Frontal cortex (tissue), 4 donors: Measurements from ENCODE around the gene LPCAT1. TPM values are rescaled to one million over a fixed set of nuclear protein-coding genes. Genes with fewer than 3 reads are reported as not detected.
"Not testable (repeated sequence)": the region's sequence is repeated elsewhere in the genome, so short reads cannot be mapped to it uniquely, and the experiment has no call there.

ENCODE experiments used
- DNase-seq, 2 donors: peaks; one replicate each; pipeline ENCODE4 v3.0.0; 2012; ENCODE audit warnings: low spot score in 2 of 2
- FAIRE-seq: peaks from 2 replicates; lab custom pipeline; 2012; peaks lifted over from hg19 to GRCh38; lab: Jason Lieb, UNC
- total RNA-seq: library from RNA; depleted of rRNA; stranded (reverse); fragments of >200 nt; gene quantifications from one replicate; pipeline ENCODE4 v1.2.3, GENCODE V29; 2014
- donor health status: control.
- donor health status: control.
- donor health status: control.

Gene LPCAT1
- total RNA-seq, 1 donor from 2014 or later = 127 TPM

DNA sequence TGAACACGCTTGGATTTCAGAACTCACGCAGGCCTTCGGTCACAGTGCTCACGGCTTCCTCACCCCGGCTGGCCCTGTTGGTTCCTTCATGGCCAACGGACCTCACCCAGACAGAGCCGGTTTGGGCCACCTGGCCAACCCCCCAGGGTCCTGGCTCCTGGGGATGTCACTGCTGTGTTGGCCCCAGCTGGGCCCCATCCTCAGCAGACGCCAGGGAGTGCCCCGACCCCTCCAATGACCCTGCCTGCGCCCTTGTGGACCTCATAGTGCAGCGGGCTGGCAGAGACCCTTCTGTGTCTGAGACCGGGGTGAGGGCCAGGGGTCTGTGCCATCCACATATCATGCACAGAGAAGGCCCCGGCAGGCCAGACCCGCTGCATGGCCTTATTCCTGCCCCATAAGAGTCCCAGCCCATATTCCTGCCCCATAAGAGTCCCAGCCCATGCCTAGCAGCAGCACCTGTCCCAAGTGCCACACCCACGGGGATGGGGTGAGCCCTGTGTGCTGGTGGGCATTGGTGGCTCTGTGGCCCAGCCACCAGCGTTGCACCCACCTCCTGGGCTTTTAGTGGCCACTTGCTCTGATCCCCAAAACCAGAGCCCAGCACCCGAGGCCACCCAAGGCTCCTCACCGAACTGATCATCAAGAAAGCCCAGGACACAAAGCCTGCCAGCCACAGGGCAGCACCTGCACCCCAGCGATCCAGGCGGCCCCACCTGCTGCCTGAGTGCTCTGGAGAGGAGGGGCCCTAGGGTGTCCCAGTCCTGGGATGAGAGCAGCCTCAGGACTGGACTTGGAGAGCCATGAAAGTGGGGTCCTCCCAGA, 1.3 kb upstream of the LPCAT1 start:
- DNase-seq = no peak
- FAIRE-seq = no peak

DNA sequence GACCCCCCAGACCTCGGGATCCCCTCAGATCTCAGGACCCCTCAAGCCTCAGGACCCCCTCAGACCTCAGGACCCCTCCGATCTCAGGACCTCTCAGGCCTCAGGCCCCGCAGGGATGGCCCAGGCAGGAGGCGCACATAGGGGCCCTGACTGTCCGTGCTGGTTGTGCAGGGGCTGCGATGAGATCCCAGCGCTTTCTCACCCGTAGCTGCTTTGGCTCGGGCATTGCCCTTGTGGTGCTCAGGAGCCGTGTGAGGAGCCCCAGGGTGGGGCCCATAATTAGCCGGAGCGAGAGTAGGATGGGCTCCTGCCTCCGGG, 680 bp upstream of the LPCAT1 start:
- DNase-seq (no peak), FAIRE-seq (no peak)

DNA sequence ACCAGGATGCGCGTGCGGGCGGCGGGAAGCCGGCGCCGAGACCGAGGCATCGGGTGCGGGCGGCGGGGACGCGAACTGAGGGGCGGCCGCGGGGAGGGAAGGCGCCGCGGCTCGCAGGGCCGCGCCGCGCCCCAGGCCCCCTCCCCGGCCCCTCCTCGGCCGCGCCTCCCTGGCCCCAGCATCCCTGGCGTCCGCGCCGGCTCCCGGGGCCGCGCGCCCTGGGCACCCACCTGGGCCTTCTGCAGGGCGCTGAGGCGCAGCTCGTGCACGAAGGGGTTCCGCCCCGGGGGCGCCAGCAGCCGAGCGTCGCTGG, 324 bp downstream of the LPCAT1 start:
- DNase-seq = no peak
- FAIRE-seq = no peak

DNA sequence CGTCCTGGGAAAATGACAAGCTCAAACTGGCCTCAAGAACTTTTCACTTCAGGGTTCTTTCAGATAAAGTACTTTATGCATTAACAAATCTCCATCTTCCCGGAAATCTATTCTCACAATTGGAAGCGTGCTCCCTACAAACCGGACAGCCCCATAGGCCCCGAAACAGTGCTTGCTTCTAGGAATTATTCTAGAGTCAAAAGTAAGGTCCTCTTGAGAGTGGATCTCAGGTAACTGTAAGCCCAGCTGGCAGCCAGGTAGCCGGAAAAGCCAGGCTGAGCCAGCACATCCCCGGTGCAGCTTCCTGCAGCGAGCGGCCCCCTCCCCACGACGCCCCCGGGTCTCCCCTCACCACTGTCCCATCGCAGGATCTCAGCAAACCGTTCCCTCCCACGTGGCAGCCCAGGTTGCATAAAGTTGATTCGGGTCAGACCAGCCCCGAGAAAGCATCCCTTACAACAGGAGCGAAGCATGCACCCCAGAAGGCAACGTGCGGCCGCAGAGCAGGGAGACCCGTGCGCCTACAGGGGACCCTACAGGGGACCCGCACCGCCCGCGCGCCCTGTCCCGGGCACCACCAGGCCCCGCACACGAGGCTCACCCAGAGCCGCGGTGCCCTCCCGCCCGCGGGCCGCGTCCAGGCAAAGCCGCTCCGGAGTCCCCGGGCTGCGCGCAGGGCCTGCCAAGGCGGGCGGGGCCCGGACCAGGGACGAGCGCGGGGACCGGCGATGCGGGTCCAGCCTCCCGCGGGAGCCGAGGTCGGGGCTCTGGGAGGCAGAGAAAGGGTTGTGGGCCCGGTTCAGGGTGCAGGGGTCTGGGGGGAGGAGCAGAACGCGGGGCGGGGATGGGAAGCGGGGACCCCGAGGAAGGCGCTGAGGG, 920 bp downstream of the LPCAT1 start:
- FAIRE-seq (no peak), DNase-seq (no peak)

DNA sequence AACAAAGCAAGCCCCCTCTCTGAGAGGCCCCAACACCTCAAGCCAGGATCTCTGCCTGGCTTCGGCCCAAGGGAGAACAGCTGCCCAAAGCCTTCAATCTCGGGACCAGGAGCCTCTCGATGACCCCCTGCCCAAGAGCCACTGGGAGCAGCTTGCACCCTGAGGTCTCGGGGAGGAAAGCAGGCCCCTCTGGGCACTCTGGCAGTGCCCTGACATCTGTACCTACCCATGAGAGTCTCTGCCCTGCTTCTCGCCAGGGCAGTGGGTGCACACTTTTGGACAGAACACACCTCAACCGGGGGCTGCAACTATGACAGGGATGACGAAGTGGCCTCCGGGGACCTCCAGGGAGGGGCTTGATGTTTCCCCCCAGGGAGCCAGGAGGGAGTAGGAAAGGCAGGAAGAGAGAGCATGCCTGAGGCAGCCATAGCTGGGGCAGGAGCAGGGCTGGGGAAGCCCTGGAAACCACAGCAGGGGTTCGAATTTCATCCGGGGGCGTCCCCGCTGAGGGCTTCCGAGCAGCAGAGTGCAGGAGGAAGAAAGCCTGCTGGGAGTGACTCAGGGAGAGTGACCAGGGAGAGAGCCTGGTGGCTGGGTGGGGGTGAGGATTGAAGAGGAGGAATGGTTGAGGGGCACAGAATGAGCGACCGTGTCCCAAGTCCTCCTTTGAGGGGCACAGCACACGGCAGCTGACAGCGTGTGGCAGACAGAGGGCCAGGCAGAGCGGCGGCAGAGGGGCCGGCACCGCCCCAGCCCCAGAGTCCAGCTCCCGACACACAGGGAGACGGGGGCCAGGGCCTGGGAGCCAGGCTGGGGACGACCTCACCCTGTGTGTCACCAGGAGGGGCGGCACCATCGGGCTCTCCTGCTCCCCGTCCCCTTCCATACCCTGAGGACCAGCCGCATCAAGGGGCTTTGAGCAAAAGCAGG, 1.8 kb downstream of the LPCAT1 start:
- DNase-seq = no peak

DNA sequence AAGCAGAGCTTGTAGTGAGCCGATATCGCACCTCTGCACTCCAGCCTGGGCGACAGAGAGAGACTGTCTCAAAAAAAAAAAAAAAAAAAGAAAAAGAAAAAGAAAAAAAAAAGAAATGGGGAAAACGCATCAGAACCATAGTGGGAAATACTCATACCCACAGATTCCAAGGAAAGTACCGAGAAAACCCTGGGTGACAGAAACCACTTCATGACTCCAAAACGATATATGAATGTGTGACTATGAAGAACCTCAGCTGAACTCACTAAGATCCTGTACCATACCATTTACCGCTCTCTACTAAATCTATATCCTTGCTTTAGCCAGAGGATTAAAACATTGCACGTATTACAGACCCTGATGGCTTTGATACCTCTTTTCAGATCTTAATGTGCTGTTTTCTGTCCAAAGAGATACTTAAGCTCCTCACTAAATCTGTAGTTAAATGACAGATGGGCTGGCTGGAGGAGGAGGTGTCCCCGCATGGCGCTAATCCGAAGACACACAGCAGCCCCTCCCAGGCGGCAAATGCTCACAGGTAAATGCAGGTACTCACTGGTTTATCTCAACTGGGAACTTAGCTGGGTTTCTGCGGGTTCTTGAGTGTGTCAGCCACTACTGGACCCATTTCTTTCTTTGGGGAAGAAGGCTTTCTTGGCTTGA, 2.8 kb downstream of the LPCAT1 start:
- DNase-seq = no peak
- FAIRE-seq = no peak

More for the DNA sequence above, 1.8 kb downstream of the LPCAT1 start:
- FAIRE-seq = no peak

DNA sequence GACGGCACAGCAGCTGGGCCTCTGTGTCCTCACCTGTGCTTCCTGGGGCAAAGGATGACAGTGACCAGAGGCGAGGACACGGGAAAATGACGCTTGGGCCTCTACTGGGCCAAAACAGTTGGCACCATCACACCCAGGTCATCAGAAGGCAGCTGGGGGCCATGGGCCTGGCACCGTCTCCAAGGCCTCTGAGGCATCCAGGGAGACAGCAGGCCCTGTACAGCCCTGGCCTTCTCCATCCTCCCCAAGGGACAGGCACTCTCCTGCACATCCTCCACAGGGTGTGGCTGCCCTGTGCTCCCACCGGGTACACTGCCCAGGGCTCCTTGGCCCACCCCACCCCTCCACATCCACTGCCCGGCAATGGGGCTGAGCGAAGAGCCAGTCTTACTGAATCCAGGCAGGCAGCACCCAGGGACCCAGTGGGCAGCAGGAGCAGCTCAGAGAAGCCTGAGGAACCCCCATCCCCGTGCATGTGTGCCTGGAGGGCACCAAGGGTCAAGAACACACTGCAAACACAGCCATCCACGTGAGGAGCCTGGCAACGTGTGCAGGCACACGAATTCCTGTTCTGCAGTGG, 4.0 kb downstream of the LPCAT1 start:
- DNase-seq (no peak), FAIRE-seq (no peak)

DNA sequence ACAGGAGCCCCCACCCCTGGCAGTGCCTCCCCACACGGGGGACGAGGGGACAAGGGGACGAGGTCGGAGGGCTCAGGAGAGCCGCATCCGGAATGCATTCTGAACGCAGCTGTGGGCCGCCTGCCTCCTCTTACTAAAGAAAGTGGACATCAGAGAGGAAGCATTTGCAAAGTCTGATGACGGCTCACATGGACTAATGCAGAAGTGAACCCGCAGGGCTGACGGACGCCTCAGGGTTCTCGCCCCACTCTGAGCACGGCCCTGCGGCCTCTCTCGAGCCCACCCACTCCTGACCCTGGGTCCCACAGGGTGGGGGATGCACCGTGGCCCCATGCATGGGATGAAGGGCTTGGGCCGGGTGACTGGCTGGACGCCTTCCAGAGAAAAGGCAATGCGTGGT, 5.9 kb downstream of the LPCAT1 start:
- FAIRE-seq (no peak), DNase-seq (no peak)

DNA sequence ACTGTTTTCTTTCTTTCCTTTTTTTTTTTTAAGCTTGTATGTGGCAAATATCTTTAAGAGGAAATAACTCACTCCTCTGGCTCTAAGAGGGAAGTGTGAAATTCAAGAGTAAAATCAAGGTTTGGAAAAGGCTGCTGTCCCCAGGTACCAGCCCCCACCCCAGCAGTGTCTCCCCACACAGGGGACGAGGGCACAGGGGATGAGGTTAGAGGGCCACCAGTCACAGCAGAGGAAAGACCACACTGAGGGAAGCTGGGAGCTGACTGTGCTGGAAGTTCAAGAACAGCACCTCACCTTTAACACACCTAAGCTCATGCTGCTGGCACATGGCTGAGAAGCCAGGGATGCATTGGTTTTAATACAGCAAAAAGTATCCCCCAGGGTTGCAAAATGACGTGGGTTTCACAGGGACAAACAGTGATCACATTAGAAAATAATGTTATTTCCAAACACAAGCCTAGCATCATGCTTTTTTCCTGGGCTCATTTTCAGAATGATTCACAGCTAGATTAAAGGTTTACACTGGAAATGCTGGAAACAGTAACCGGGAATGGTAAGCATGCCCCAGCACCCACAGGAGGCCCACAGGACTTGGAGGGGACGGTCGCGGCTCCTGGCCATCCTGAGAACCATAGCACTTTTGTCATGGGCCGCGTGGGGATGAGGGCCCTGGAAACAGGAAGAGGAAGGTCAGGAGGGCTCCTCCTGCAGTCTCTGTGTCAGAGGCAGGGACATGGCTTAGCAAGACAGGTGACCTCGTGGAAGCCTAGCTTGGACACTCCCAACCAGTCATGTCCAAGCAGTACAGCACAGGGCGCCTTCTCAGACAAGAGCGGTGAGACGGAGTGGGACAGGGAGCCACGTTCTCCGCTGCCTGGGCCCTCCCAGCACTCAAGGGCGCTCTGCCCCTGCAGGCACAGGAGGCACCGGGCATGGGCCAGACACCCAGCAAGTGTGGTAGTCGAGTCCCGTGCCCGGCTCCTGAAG, 6.9 kb downstream of the LPCAT1 start:
- FAIRE-seq = no peak
- DNase-seq = no peak

DNA sequence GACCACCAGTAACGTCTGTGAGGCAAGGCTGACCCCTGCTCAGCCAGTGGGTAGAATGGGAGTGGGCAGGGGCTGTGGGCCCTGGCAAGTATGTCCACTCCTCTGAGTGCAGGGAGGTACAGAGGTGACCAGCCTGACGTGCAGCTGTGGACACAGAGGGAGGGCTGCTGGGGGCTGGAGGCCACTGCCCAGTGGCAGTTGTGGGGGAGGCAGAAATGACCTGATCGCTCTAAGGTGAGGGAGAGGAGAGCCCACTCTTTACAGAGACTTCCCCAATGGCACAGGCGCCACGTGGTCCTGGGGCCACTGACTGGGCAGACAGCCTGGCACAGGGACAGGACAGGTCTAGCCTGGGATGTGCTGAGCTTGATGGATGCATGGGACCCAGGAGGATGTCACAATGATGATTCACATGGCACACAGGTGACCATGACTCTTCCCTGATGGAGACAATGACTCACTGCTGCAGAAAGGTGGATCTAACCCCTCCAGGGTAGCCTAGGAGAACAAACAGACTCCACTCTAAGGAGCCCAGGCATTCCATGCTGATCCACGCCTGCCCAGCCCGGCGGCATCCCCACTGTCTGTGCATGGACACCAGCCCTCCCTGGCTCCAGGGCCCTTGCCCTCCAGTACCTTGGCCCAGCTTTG, 7.7 kb downstream of the LPCAT1 start:
- DNase-seq (no peak), FAIRE-seq (no peak)

DNA sequence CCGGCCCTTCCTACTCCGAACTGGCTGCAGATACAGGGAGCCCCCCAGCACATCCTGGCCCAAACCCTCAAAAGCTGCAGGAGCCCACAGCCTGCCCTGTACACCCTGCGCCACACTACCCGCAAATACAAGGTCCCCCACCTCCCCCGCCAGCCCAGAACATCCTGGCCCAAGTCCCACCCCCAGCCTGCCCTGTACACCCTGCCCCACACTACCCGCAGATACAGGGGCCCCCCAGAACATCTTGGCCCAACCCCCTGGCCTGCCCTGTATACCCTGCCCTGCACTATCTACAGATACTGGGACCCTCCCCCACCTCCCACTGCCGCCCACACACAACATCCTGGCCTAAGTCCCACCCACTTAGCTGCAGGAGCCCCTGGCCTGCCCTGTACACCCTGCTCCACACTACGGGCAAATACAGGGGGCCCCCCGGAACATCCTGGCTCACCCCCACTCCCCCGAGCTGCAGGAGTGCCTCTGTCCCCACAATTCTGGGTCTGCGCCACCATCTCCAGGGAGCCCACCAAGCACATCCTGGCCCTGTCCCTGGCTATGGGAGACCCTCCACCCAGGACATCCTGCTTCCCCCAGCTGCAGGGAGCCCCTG, 8.3 kb downstream of the LPCAT1 start:
- DNase-seq = no peak

DNA sequence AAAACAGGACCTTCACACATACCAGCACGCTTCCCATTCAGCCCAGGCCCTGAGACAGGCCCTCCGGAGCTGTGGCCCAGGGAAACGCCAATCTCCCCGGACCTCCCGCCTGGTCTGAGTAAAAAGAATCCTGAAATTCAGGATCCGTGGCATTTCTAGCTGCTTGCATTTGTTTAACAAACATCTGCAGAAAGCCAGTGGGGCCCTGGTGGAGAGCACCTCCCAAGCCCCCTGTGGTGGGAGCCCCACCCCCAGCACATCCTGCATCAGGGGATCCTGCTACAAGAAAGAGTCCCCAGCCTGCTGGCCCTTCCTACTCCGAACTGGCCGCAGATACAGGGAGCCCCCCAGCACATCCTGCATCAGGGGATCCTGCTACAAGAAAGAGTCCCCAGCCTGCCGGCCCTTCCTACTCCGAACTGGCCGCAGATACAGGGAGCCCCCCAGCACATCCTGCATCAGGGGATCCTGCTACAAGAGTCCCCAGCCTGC, 8.9 kb downstream of the LPCAT1 start:
- not testable (repeated sequence) for DNase-seq, FAIRE-seq

More for the DNA sequence above, 8.3 kb downstream of the LPCAT1 start:
- FAIRE-seq = no peak

DNA sequence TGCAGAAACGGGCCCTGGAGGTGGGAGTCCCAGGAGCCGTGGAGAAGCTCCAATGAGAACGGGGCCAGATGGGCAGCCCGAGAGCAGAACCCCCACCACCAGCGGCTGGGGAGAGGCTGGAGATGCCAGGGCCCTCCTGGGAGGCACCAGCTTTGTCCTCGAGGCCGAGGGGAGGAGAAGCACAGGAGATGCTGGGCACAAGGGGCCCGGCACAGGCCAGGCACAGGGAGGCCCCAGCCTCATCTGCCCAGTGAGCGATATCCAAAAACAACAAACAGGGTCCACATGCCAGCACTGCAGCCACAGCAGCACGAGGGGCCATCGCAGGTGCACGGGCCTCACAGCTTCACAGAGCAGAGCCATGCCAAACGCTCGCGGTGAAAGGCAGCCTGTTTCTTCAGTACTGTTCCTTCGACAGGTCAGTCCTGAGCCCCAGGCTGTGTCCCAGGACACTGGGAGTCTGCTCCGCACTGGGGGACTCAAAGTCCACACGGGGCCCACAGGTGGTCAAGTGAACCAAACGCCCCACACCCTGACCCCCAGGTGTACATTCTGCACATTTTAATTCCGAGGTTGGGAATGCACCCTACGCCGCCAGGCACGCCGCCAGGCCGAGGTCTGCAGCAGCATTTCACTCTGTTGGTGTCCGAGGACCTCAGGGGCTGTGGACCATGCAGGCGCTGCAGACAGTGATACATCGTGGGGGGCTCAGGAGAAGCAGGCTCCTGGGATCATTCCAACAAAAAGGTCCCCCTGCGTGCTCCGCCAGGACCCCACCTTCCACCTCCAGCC, 9.5 kb downstream of the LPCAT1 start:
- DNase-seq (no peak), FAIRE-seq (no peak)

DNA sequence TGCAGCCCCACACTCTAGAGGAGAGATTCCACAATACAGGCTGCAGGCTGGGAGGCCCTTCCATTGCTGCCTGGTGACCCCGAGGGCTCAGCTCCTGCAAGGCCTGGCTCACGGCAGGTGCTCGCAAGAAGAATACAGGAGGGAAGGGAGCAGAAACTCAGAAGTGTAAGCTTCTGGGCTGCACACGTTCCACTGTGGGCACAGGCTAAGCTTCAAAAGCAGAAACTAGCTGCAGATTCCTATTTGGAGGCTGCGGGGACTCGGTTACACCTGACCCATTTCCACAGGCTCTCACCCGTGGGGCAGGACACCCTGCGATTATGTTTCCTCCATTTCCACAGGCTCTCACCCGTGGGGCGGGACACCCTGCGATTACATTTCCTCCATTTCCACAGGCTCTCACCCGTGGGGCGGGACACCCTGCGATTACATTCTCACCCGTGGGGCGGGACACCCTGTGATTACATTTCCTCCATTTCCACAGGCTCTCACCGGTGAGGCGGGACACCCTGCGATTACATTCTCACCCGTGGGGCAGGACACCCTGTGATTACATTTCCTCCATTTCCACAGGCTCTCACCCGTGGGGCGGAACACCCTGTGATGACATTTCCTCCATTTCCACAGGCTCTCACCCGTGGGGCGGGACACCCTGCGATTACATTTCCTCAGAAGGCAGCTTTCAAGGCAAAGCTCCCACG, 10.3 kb downstream of the LPCAT1 start:
- no peak for FAIRE-seq
- DNase-seq = no peak

DNA sequence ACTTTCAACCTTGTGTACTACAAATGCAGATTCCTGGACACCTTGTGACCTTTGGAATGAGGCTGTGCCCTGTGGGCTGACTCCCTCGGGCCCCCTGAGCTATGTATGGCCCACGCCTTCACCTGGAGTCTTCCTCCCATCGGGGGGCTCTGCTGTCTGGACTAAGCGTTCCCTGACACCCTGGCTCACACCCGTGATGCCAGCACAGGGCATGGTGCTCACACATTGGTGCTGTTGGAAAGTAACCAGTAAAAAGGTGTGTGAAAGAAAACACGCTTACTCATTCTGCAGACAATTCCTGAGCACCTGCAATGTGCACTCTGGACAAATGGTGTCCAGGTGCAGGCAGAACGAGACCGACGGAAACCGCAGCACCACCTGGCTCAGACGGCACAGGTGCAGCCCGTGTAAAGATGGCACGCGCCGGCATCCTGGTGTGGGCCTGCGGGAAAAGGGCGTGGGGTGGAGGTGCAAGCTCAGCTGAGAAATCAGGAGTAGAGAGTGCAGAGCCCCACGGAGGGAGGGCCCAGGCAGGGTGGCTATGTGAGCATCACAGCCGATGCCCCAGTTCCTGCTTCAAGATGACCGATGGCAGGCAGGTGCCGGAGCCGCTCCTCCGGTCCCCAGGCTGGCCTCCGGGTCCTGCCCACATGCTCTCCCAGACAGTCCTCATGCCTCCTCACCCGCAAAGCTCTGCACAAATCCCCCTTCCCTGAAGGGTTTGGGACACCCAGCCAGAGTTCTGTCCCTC, 11.0 kb downstream of the LPCAT1 start:
- DNase-seq (no peak), FAIRE-seq (no peak)
